GM10248 (cell line): ENCODE measurements around the gene MIGA2.

ENCODE experiments used
- CTCF ChIA-PET: fragments of 300-600 bp; sonication (Branson Sonifier 250); formaldehyde crosslinking; extraction: SDS; loops from one replicate; lab custom pipeline; 2021; ENCODE audit warnings: antibody characterized with exemption; lab: Yijun Ruan, JAX
- POLR2A ChIA-PET: fragments of 350-650 bp; sonication (Branson Sonifier 250); formaldehyde crosslinking; extraction: SDS; loops from one replicate; lab custom pipeline; 2020; ENCODE audit warnings: antibody characterized with exemption; lab: Yijun Ruan, JAX
- DNase-seq: peaks from one replicate; pipeline ENCODE4 v3.0.0; 2012; ENCODE audit errors: extremely low spot score
- TF ChIP-seq, protein P1 (sequence below): IDR thresholded peaks from 2 replicates; pipeline ENCODE4 v1.5.1; 2012; ENCODE audit warnings: mild to moderate bottlenecking, low read depth; ENCODE audit errors: extremely low read depth, missing control alignments, control extremely low read depth

Gene MIGA2

DNA sequence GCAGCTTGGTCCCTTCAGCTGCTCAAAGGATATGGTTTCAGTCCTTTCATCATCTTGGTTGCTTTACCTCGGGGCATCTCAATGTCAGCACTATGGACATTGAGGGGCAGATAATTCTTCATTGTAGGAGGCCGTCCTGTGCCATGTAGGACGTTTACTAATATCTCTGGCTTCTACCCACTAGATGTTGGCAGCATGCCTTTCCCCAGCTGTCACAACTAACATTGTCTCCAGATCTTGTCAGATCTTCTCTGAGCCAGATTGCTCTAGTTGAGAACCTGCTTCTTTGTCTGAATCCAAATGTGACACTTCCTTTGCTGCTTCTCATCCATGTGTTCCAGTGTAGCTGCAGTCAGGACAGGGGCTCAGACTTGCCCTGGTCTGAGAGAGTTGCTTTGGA lies 85.1 kb downstream of the MIGA2 start:
- CTCF ChIA-PET, result interaction anchor here (1.1 to 5.8 kb wide), 5 partner anchors 9 to 490 kb away, joined by 3 to 44 read pairs (median 6); no protein-coding TSS in a partner anchor
- TF ChIP-seq, protein P1, sequence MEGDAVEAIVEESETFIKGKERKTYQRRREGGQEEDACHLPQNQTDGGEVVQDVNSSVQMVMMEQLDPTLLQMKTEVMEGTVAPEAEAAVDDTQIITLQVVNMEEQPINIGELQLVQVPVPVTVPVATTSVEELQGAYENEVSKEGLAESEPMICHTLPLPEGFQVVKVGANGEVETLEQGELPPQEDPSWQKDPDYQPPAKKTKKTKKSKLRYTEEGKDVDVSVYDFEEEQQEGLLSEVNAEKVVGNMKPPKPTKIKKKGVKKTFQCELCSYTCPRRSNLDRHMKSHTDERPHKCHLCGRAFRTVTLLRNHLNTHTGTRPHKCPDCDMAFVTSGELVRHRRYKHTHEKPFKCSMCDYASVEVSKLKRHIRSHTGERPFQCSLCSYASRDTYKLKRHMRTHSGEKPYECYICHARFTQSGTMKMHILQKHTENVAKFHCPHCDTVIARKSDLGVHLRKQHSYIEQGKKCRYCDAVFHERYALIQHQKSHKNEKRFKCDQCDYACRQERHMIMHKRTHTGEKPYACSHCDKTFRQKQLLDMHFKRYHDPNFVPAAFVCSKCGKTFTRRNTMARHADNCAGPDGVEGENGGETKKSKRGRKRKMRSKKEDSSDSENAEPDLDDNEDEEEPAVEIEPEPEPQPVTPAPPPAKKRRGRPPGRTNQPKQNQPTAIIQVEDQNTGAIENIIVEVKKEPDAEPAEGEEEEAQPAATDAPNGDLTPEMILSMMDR, result no peak
- POLR2A ChIA-PET, result no interaction called here
- no peak for DNase-seq
